ENCODE results near the gene ZNF618. TPM values are rescaled to one million over a fixed set of nuclear protein-coding genes. Genes with fewer than 3 reads are reported as not detected.

ZNF618 gene
- total RNA-seq, 1 experiment from 2014 or later = 1.8 TPM

DNA sequence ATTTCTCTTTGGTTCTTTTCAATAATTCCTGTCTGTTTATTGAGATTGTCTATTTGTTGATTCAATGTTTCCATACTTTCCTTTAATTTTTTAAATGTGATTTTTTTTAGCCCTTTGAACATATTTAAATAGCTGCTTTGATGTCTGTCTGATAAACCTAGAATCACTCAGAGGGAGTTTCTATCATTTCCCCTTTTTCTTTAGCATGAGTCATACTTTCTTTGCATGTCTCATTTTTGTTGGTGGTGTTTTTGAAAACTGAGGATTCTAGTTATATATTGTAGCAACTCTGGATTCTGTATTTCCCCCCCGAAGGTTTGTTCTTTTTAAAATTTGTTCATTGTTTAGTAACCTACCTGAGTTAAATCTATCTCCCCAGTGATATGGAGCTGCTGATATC lies 24.2 kb upstream of the ZNF618 start:
- ATAC-seq (no peak), DNase-seq (ENCODE audit: low read depth, low spot score) (no peak)
- no peak overlapping the region for H3K27ac ChIP-seq (ENCODE audit: low read length)
- in situ Hi-C loops (cut with HindIII; ENCODE audit: low pct_unique_long_range_greater_than_20kb, low sequenced_read_pairs) = no loop called here
- CTCF ChIA-PET = no interaction called here
- intact Hi-C loops (cut with micrococcal nuclease; ENCODE audit: unreplicated experiment) = no loop called here
- TF ChIP-seq POLR2AphosphoS5 (IDR thresholded peaks at IDR 0.05; ENCODE audit: low read depth, low read length) (no peak), TCF7L2 (IDR thresholded peaks at IDR 0.05; ENCODE audit: low read depth, low read length) (no peak), REST (IDR thresholded peaks at IDR 0.05; ENCODE audit: insufficient read depth in 1 of 2, low read depth in 2 of 2, low read length in 1 of 2) (no peak), SIN3A (IDR thresholded peaks at IDR 0.05; ENCODE audit: borderline replicate concordance, insufficient read depth, low read depth, low read length) (no peak), CTCF (IDR thresholded peaks at IDR 0.05) (no peak)
- POLR2A ChIA-PET = no interaction called here
- H3K4me1 ChIP-seq (ENCODE audit: control insufficient read depth, insufficient read depth, low read length) = no peaks in the 10 kb centered on the region
- H3K9me3 ChIP-seq (ENCODE audit: control insufficient read depth, insufficient read depth, low read depth, low read length) = no peaks in the 10 kb centered on the region
- no peak overlapping the region for H3K4me3 ChIP-seq (ENCODE audit: low read depth in 2 of 2, low read length in 2 of 2)
- H3K36me3 ChIP-seq (ENCODE audit: control insufficient read depth, insufficient read depth, low read length) = no peaks in the 10 kb centered on the region
- no peaks in the 10 kb centered on the region for H3K27me3 ChIP-seq (ENCODE audit: control insufficient read depth, insufficient read depth, low read length)
- no TSS peak for BruUV-seq (replicated peaks)

DNA sequence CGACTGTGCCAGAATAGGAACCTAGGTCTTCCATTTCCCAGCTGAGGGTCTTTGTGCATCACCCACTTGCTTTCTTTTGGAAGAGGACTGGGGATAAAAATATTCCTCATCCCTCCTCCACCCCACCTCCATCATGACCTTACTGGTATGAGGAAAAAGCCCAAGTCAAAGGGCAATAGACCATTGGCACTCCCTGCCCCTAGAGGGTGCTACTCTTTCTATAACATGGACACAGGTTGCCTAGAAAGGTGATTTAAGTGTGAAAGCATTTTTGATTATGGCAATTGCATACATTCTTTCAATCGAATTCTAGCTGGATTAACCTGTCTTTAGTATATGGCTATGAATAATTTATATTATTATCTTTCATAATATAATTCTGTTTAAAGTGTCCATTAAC lies 22.8 kb upstream of the ZNF618 start:
- peak; percentile 2 for DNase-seq (ENCODE audit: low read depth, low spot score)
- in situ Hi-C loops (cut with HindIII; ENCODE audit: low pct_unique_long_range_greater_than_20kb, low sequenced_read_pairs) = no loop called here
- CTCF ChIA-PET = no interaction called here

More for the DNA sequence above, 22.8 kb upstream of the ZNF618 start:
- Histone ChIP-seq H3K27ac (ENCODE audit: low read length) (no peak overlapping the region), H3K4me3 (ENCODE audit: low read depth in 2 of 2, low read length in 2 of 2) (no peak overlapping the region), H3K27me3 (ENCODE audit: control insufficient read depth, insufficient read depth, low read length) (no peaks in the 10 kb centered on the region), H3K4me1 (ENCODE audit: control insufficient read depth, insufficient read depth, low read length) (no peaks in the 10 kb centered on the region), H3K9me3 (ENCODE audit: control insufficient read depth, insufficient read depth, low read depth, low read length) (no peaks in the 10 kb centered on the region), H3K36me3 (ENCODE audit: control insufficient read depth, insufficient read depth, low read length) (no peaks in the 10 kb centered on the region)
- no TSS peak for BruUV-seq (replicated peaks)
- POLR2A ChIA-PET = interaction anchor here (0.6 kb wide), 1 partner anchor 381 kb away, joined by 3 read pairs; no protein-coding TSS in a partner anchor
- TF ChIP-seq REST (IDR thresholded peaks at IDR 0.05; ENCODE audit: insufficient read depth in 1 of 2, low read depth in 2 of 2, low read length in 1 of 2) = no peak
- no peak for TF ChIP-seq POLR2AphosphoS5 (IDR thresholded peaks at IDR 0.05; ENCODE audit: low read depth, low read length)
- TF ChIP-seq SIN3A (IDR thresholded peaks at IDR 0.05; ENCODE audit: borderline replicate concordance, insufficient read depth, low read depth, low read length) = no peak
- TF ChIP-seq CTCF (IDR thresholded peaks at IDR 0.05) = peak; percentile 42
- ATAC-seq = no peak
- intact Hi-C loops (cut with micrococcal nuclease; ENCODE audit: unreplicated experiment) = no loop called here

Data from Panc1 (cell line).